HG03520 (cell line): ENCODE data around the gene RABGAP1.

Experiments
- ATAC-seq: cut with Tn5 transposase; IDR thresholded peaks from one replicate; pipeline ENCODE4 v1.9.1; 2021; ENCODE audit warnings: mild to moderate bottlenecking, moderate library complexity; ENCODE audit not compliant: unreplicated experiment

The RABGAP1 gene

GRCh38 chr9:123108976-123109375 is 168.2 kb downstream of the RABGAP1 start:
- ATAC-seq = no peak

GRCh38 chr9:123109540-123110279 is 168.9 kb downstream of the RABGAP1 start:
- ATAC-seq = no peak

- no peak for ATAC-seq
Measured at GRCh38 chr9:123111427-123112014, 170.7 kb downstream of the RABGAP1 start.

GRCh38 chr9:123112015-123112975 is 171.5 kb downstream of the RABGAP1 start:
- no peak for ATAC-seq

GRCh38 chr9:123113185-123113584 is 172.4 kb downstream of the RABGAP1 start:
- no peak for ATAC-seq

- ATAC-seq = no peak
Measured at GRCh38 chr9:123115146-123115913, 174.5 kb downstream of the RABGAP1 start.

GRCh38 chr9:123116036-123116435 is 175.2 kb downstream of the RABGAP1 start:
- ATAC-seq = no peak

GRCh38 chr9:123119566-123119965 is 178.7 kb downstream of the RABGAP1 start:
- ATAC-seq = no peak

- no peak for ATAC-seq
Measured at GRCh38 chr9:123120131-123120530, 179.3 kb downstream of the RABGAP1 start.

GRCh38 chr9:123120953-123121352 is 180.1 kb downstream of the RABGAP1 start:
- ATAC-seq = no peak

GRCh38 chr9:123121457-123121856 is 180.6 kb downstream of the RABGAP1 start:
- no peak for ATAC-seq

- ATAC-seq = no peak
Measured at GRCh38 chr9:123127512-123128075, 186.8 kb downstream of the RABGAP1 start.

GRCh38 chr9:123128591-123128990 is 187.8 kb downstream of the RABGAP1 start:
- ATAC-seq = no peak

- no peak for ATAC-seq
Measured at GRCh38 chr9:123129423-123129822, 188.6 kb downstream of the RABGAP1 start.

- no peak for ATAC-seq
Measured at GRCh38 chr9:123131258-123131657, 190.4 kb downstream of the RABGAP1 start.

GRCh38 chr9:123131993-123132392 is 191.2 kb downstream of the RABGAP1 start:
- ATAC-seq = no peak

- no peak for ATAC-seq
Measured at GRCh38 chr9:123132696-123133095, 191.9 kb downstream of the RABGAP1 start.

- ATAC-seq = no peak
Measured at GRCh38 chr9:123135430-123135829, 194.6 kb downstream of the RABGAP1 start.

- no peak for ATAC-seq
Measured at GRCh38 chr9:123138163-123138562, 197.3 kb downstream of the RABGAP1 start.

GRCh38 chr9:123149067-123149466 is 208.2 kb downstream of the RABGAP1 start:
- ATAC-seq = no peak
